Measurements from ENCODE around the gene NRXN3.

The NRXN3 gene

DNA sequence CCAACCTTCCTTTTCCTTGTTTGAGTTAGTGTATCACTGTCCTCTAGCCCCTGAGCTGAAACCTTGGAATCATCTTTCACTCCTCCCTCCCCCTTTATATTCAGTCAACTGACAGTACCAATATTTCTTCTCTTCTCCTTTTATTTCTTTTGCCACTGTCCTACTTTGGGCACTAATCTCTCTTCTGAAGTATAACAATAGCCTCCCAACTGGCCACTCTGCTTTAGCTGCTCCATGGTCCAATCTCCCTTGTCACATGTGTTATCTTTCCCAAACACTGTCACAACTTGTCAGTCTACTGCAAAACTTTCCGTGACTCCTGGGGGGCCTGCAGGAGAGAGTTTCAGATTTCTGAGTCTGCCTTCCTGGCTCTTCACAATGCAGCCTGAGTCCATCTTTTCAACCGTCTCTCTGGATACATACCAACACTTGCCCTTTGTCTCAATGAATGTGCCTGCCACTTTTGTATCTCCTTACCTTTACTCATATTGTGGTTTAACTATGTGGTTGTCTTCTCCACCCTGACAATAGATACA is 1570.0 kb downstream of the NRXN3 start:
- no peaks in the 10 kb centered on the region for H3K9me2 ChIP-seq (replicated peaks; ENCODE audit: insufficient read depth, low read length)
- H4K20me1 ChIP-seq (ENCODE audit: low read depth, low read length): no peaks in the 10 kb centered on the region
- no peaks in the 10 kb centered on the region for H3K27me3 ChIP-seq (ENCODE audit: low read length)
- no peak overlapping the region for H2AFZ ChIP-seq (ENCODE audit: low read depth, low read length, severe bottlenecking)
- no peaks in the 10 kb centered on the region for H3K79me2 ChIP-seq (ENCODE audit: insufficient read depth, low read length)
- H3K4me3 ChIP-seq (ENCODE audit: insufficient read depth, low read length, poor library complexity, severe bottlenecking): no peak overlapping the region
- H3F3A ChIP-seq (ENCODE audit: insufficient read depth): no peaks in the 10 kb centered on the region
- TF ChIP-seq CTCF (IDR thresholded peaks at IDR 0.05; ENCODE audit: insufficient read depth, low read length, poor library complexity, severe bottlenecking): no peak
- TF ChIP-seq EZH2phosphoT487 (conservative IDR thresholded peaks at IDR 0.05; ENCODE audit: low read length): no peak
- no peaks in the 10 kb centered on the region for H3K9me3 ChIP-seq (ENCODE audit: insufficient read depth, low read length)
- no peaks in the 10 kb centered on the region for H3K36me3 ChIP-seq (ENCODE audit: low read length)
- H3K4me2 ChIP-seq (ENCODE audit: low read depth, low read length, poor library complexity, severe bottlenecking): no peak overlapping the region
- H3K27ac ChIP-seq (ENCODE audit: low read depth, low read length): no peak overlapping the region
- no peak overlapping the region for H3K9ac ChIP-seq (ENCODE audit: low read length)

GRCh38 chr14:79742142-79742541 is 1572.0 kb downstream of the NRXN3 start:
- H3K9ac ChIP-seq (ENCODE audit: low read length): no peak overlapping the region
- H3K9me3 ChIP-seq (ENCODE audit: insufficient read depth, low read length): no peaks in the 10 kb centered on the region
- no peak overlapping the region for H3K4me2 ChIP-seq (ENCODE audit: low read depth, low read length, poor library complexity, severe bottlenecking)
- H3F3A ChIP-seq (ENCODE audit: insufficient read depth): no peaks in the 10 kb centered on the region
- H2AFZ ChIP-seq (ENCODE audit: low read depth, low read length, severe bottlenecking): no peak overlapping the region
- H3K4me3 ChIP-seq (ENCODE audit: insufficient read depth, low read length, poor library complexity, severe bottlenecking): no peak overlapping the region
- H4K20me1 ChIP-seq (ENCODE audit: low read depth, low read length): no peaks in the 10 kb centered on the region
- no peak overlapping the region for H3K27ac ChIP-seq (ENCODE audit: low read depth, low read length)
- no peaks in the 10 kb centered on the region for H3K79me2 ChIP-seq (ENCODE audit: insufficient read depth, low read length)
- TF ChIP-seq CTCF (IDR thresholded peaks at IDR 0.05; ENCODE audit: insufficient read depth, low read length, poor library complexity, severe bottlenecking) (no peak), EZH2phosphoT487 (conservative IDR thresholded peaks at IDR 0.05; ENCODE audit: low read length) (no peak)
- no peaks in the 10 kb centered on the region for H3K9me2 ChIP-seq (replicated peaks; ENCODE audit: insufficient read depth, low read length)
- no peaks in the 10 kb centered on the region for H3K27me3 ChIP-seq (ENCODE audit: low read length)
- no peaks in the 10 kb centered on the region for H3K36me3 ChIP-seq (ENCODE audit: low read length)

- TF ChIP-seq CTCF (IDR thresholded peaks at IDR 0.05; ENCODE audit: insufficient read depth, low read length, poor library complexity, severe bottlenecking) (no peak), EZH2phosphoT487 (conservative IDR thresholded peaks at IDR 0.05; ENCODE audit: low read length) (no peak)
- H2AFZ ChIP-seq (ENCODE audit: low read depth, low read length, severe bottlenecking): no peak overlapping the region
- no peaks in the 10 kb centered on the region for H3F3A ChIP-seq (ENCODE audit: insufficient read depth)
- no peaks in the 10 kb centered on the region for H3K36me3 ChIP-seq (ENCODE audit: low read length)
- H3K79me2 ChIP-seq (ENCODE audit: insufficient read depth, low read length): no peaks in the 10 kb centered on the region
- no peaks in the 10 kb centered on the region for H3K9me2 ChIP-seq (replicated peaks; ENCODE audit: insufficient read depth, low read length)
- H3K9ac ChIP-seq (ENCODE audit: low read length): no peak overlapping the region
- H3K27me3 ChIP-seq (ENCODE audit: low read length): no peaks in the 10 kb centered on the region
- no peaks in the 10 kb centered on the region for H3K9me3 ChIP-seq (ENCODE audit: insufficient read depth, low read length)
- no peak overlapping the region for H3K27ac ChIP-seq (ENCODE audit: low read depth, low read length)
- H3K4me2 ChIP-seq (ENCODE audit: low read depth, low read length, poor library complexity, severe bottlenecking): no peak overlapping the region
- H4K20me1 ChIP-seq (ENCODE audit: low read depth, low read length): no peaks in the 10 kb centered on the region
- H3K4me3 ChIP-seq (ENCODE audit: insufficient read depth, low read length, poor library complexity, severe bottlenecking): no peak overlapping the region
These were observed 1574.9 kb downstream of the NRXN3 start for GRCh38 chr14:79745046-79745445.
